Right atrium auricular region (tissue), 2 donors: Measurements from ENCODE around the gene CCDC149. TPM values are rescaled to one million over a fixed set of nuclear protein-coding genes. Genes with fewer than 3 reads are reported as not detected.

ENCODE experiments used
- DNase-seq: peaks from one replicate; pipeline ENCODE4 v3.0.0-alpha.2; 2019; ENCODE audit warnings: low spot score
- H3K27ac ChIP-seq, 2 donors: fragments of 200-600 bp; sonication (generic); 1 replicate in 1 of 2; 2 replicates in 1 of 2; pipeline ENCODE4 v1.5.1; 2016 to 2019
- H3K27me3 ChIP-seq, 2 donors: fragments of 200-600 bp; sonication (generic); one replicate each; pipeline versions ENCODE4 v1.5.1 to v1.6.0; 2017 to 2019
- H3K36me3 ChIP-seq: fragments of 200-600 bp; sonication (generic); one replicate; pipeline ENCODE4 v1.5.1; 2016
- H3K4me1 ChIP-seq, 2 donors: fragments of 200-600 bp; sonication (generic); one replicate each; pipeline versions ENCODE4 v1.5.1 to v1.6.0; 2017 to 2019
- H3K4me3 ChIP-seq, 2 donors: fragments of 200-600 bp; sonication (generic); 1 replicate in 1 of 2; 2 replicates in 1 of 2; pipeline ENCODE4 v1.5.1; 2017 to 2019; ENCODE audit warnings: mild to moderate bottlenecking in 1 of 2, moderate library complexity in 1 of 2
- H3K9me3 ChIP-seq, 2 donors: fragments of 200-600 bp; sonication (generic); one replicate each; pipeline ENCODE4 v1.5.1; 2019
- CTCF ChIP-seq, 2 donors: fragments of 200-600 bp; sonication (generic); IDR thresholded peaks; one replicate each; pipeline ENCODE4 v1.5.1; 2019; ENCODE audit warnings: antibody characterized with exemption in 2 of 2
- total RNA-seq, 2 donors: library from RNA; depleted of rRNA; stranded (reverse); fragments of >200 nt; gene quantifications; one replicate each; pipeline ENCODE4 v1.1.0, GENCODE V29; 2016

The CCDC149 gene
- total RNA-seq, 2 donors from 2014 or later = 6.7 to 7.0 TPM

- Histone ChIP-seq H3K36me3 (no peaks in the 10 kb centered on the region), H3K27ac (no peak overlapping the region), H3K9me3 (peaks cover 0 to 28% of the 10 kb centered on the region in 2 donors), H3K4me3 (no peak overlapping the region), H3K27me3 (no peaks in the 10 kb centered on the region), H3K4me1 (no peaks in the 10 kb centered on the region)
- TF ChIP-seq CTCF (IDR thresholded peaks at IDR 0.05) = no peak
- no peak for DNase-seq
Observed at GRCh38 chr4:24933684-24934275, 20.9 kb upstream of the CCDC149 start.

- DNase-seq = no peak
- Histone ChIP-seq H3K4me1 (no peaks in the 10 kb centered on the region), H3K36me3 (no peaks in the 10 kb centered on the region), H3K4me3 (no peak overlapping the region), H3K27me3 (no peaks in the 10 kb centered on the region), H3K27ac (no peak overlapping the region), H3K9me3 (peaks cover 0 to 28% of the 10 kb centered on the region in 2 donors)
- TF ChIP-seq CTCF (IDR thresholded peaks at IDR 0.05) = no peak
Observed at GRCh38 chr4:24932515-24933225, 19.8 kb upstream of the CCDC149 start.

- Histone ChIP-seq H3K36me3 (no peaks in the 10 kb centered on the region), H3K4me3 (no peak overlapping the region), H3K27me3 (no peaks in the 10 kb centered on the region), H3K9me3 (peaks cover 0 to 23% of the 10 kb centered on the region in 2 donors), H3K4me1 (no peaks in the 10 kb centered on the region), H3K27ac (no peak overlapping the region)
- no peak for DNase-seq
- no peak for TF ChIP-seq CTCF (IDR thresholded peaks at IDR 0.05)
Observed at GRCh38 chr4:24930151-24930550, 17.3 kb upstream of the CCDC149 start.

GRCh38 chr4:24928708-24929107 is 15.9 kb upstream of the CCDC149 start:
- TF ChIP-seq CTCF (IDR thresholded peaks at IDR 0.05) = no peak
- no peaks in the 10 kb centered on the region for H3K36me3 ChIP-seq
- no peaks in the 10 kb centered on the region for H3K4me1 ChIP-seq
- no peak overlapping the region for H3K4me3 ChIP-seq
- no peak for DNase-seq
- H3K9me3 ChIP-seq = peaks cover 0 to 9% of the 10 kb centered on the region in 2 donors
- H3K27me3 ChIP-seq = no peaks in the 10 kb centered on the region
- no peak overlapping the region for H3K27ac ChIP-seq

- no peaks in the 10 kb centered on the region for H3K36me3 ChIP-seq
- no peaks in the 10 kb centered on the region for H3K4me1 ChIP-seq
- TF ChIP-seq CTCF (IDR thresholded peaks at IDR 0.05) = no peak
- H3K27ac ChIP-seq = no peak overlapping the region
- no peak for DNase-seq
- H3K4me3 ChIP-seq = no peak overlapping the region
- H3K9me3 ChIP-seq = no peaks in the 10 kb centered on the region
- H3K27me3 ChIP-seq = no peaks in the 10 kb centered on the region
Observed at GRCh38 chr4:24927049-24927448, 14.2 kb upstream of the CCDC149 start.
